ENCODE measurements around the gene LRG1.

GRCh38 chr19:4510435-4511255, 29.2 kb downstream of the LRG1 start:
- TF ChIP-seq CSDC2 (CRISPR knock-in tag; IDR thresholded peaks at IDR 0.05) (no peak), OSR1 (CRISPR knock-in tag; IDR thresholded peaks at IDR 0.05) (no peak), ARNTL (CRISPR knock-in tag; IDR thresholded peaks at IDR 0.05; ENCODE audit: borderline replicate concordance, low read depth) (no peak), TOX (CRISPR knock-in tag; IDR thresholded peaks at IDR 0.05; ENCODE audit: borderline replicate concordance) (no peak), TCF4 (CRISPR knock-in tag; IDR thresholded peaks at IDR 0.05; ENCODE audit: borderline replicate concordance) (no peak), BACH2 (CRISPR knock-in tag; IDR thresholded peaks at IDR 0.05; ENCODE audit: borderline replicate concordance) (no peak), RARB (CRISPR knock-in tag; IDR thresholded peaks at IDR 0.05) (no peak), ZFP30 (CRISPR knock-in tag; IDR thresholded peaks at IDR 0.05) (no peak)
- TF ChIP-seq, protein P1, sequence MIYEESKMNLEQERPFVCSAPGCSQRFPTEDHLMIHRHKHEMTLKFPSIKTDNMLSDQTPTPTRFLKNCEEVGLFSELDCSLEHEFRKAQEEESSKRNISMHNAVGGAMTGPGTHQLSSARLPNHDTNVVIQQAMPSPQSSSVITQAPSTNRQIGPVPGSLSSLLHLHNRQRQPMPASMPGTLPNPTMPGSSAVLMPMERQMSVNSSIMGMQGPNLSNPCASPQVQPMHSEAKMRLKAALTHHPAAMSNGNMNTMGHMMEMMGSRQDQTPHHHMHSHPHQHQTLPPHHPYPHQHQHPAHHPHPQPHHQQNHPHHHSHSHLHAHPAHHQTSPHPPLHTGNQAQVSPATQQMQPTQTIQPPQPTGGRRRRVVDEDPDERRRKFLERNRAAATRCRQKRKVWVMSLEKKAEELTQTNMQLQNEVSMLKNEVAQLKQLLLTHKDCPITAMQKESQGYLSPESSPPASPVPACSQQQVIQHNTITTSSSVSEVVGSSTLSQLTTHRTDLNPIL (CRISPR knock-in tag; IDR thresholded peaks at IDR 0.05; ENCODE audit: low read depth): no peak
- TF ChIP-seq, protein P2, sequence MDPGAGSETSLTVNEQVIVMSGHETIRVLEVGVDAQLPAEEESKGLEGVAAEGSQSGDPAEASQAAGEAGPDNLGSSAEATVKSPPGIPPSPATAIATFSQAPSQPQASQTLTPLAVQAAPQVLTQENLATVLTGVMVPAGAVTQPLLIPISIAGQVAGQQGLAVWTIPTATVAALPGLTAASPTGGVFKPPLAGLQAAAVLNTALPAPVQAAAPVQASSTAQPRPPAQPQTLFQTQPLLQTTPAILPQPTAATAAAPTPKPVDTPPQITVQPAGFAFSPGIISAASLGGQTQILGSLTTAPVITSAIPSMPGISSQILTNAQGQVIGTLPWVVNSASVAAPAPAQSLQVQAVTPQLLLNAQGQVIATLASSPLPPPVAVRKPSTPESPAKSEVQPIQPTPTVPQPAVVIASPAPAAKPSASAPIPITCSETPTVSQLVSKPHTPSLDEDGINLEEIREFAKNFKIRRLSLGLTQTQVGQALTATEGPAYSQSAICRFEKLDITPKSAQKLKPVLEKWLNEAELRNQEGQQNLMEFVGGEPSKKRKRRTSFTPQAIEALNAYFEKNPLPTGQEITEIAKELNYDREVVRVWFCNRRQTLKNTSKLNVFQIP (CRISPR knock-in tag; IDR thresholded peaks at IDR 0.05; ENCODE audit: borderline replicate concordance, low read depth): no peak
